GM10248 (cell line): ENCODE results near the gene PMEPA1.

Experiments used
- CTCF ChIA-PET: fragments of 300-600 bp; sonication (Branson Sonifier 250); formaldehyde crosslinking; extraction: SDS; loops from one replicate; lab custom pipeline; 2021; ENCODE audit warnings: antibody characterized with exemption; lab: Yijun Ruan, JAX
- POLR2A ChIA-PET: fragments of 350-650 bp; sonication (Branson Sonifier 250); formaldehyde crosslinking; extraction: SDS; loops from one replicate; lab custom pipeline; 2020; ENCODE audit warnings: antibody characterized with exemption; lab: Yijun Ruan, JAX
- DNase-seq: peaks from one replicate; pipeline ENCODE4 v3.0.0; 2012; ENCODE audit errors: extremely low spot score
- TF ChIP-seq, protein P1 (sequence below): IDR thresholded peaks from 2 replicates; pipeline ENCODE4 v1.5.1; 2012; ENCODE audit warnings: mild to moderate bottlenecking, low read depth; ENCODE audit errors: extremely low read depth, missing control alignments, control extremely low read depth

The PMEPA1 gene

DNA sequence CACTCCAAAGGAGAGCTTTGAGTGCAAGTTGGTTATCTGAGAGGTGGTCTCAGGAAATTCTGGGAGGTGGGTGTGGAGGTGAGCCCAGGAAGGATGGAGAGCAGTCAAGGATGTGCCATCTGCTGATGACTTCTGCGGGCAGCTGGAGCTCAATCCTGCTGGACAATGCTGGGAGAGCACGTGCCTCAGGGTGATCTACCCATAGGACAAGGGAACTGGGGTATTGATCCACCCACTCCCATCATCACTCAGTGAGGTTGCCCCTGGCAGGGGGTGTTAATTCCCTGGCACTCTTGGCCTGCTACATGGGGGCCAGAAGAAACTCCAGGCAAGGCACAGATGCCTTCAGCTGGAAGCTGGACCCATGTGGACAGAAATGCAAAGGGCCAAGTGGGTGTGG is 82.5 kb downstream of the PMEPA1 start:
- CTCF ChIA-PET = interaction anchor here (0.6 to 2.2 kb wide), 4 partner anchors 26 to 552 kb away, joined by 3 to 11 read pairs (median 4); no protein-coding TSS in a partner anchor
- POLR2A ChIA-PET = no interaction called here
- DNase-seq = no peak
- TF ChIP-seq, protein P1, sequence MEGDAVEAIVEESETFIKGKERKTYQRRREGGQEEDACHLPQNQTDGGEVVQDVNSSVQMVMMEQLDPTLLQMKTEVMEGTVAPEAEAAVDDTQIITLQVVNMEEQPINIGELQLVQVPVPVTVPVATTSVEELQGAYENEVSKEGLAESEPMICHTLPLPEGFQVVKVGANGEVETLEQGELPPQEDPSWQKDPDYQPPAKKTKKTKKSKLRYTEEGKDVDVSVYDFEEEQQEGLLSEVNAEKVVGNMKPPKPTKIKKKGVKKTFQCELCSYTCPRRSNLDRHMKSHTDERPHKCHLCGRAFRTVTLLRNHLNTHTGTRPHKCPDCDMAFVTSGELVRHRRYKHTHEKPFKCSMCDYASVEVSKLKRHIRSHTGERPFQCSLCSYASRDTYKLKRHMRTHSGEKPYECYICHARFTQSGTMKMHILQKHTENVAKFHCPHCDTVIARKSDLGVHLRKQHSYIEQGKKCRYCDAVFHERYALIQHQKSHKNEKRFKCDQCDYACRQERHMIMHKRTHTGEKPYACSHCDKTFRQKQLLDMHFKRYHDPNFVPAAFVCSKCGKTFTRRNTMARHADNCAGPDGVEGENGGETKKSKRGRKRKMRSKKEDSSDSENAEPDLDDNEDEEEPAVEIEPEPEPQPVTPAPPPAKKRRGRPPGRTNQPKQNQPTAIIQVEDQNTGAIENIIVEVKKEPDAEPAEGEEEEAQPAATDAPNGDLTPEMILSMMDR = no peak

DNA sequence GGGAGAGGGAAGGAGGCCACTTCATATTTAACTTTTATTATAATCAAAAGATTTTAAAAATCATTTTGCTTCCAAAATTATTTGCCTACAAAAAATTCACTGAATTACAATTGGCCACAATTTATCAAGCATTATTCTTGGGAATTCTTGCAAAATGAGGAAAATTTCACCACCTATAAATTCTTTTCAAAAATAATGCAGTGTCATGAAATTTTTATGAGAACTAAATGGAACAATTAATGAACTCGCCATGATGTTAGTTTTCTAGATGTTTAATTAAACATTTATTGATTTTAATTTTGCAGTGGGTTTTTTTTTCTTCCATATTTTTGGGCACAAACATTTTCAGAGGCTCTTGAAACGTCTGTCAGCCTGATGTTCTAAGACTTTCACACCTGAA is 83.8 kb downstream of the PMEPA1 start:
- TF ChIP-seq, protein P1 = no peak
- no peak for DNase-seq
- ChIA-PET POLR2A (no interaction called here), CTCF (interaction anchor here (2.2 kb wide), 1 partner anchor 29 kb away, joined by 11 read pairs; no protein-coding TSS in a partner anchor)

GRCh38 chr20:57625181-57625958 is 84.4 kb downstream of the PMEPA1 start:
- ChIA-PET CTCF (no interaction called here), POLR2A (no interaction called here)
- no peak for DNase-seq
- TF ChIP-seq, protein P1 = no peak

- TF ChIP-seq, protein P1 = no peak
- POLR2A ChIA-PET = no interaction called here
- no peak for DNase-seq
- CTCF ChIA-PET = interaction anchor here (1.3 to 1.5 kb wide), 2 partner anchors 24 to 30 kb away, joined by 3 to 4 read pairs; no protein-coding TSS in a partner anchor
Observed at GRCh38 chr20:57624124-57624523, 85.7 kb downstream of the PMEPA1 start.

- ChIA-PET CTCF (interaction anchor here (0.6 to 2.4 kb wide), 10 partner anchors 8 to 464 kb away, joined by 3 to 10 read pairs (median 3); no protein-coding TSS in a partner anchor), POLR2A (no interaction called here)
- TF ChIP-seq, protein P1 = peak; percentile 64
- peak; percentile 62 for DNase-seq
Observed at GRCh38 chr20:57622579-57623381, 87.0 kb downstream of the PMEPA1 start.

GRCh38 chr20:57622201-57622570 is 87.6 kb downstream of the PMEPA1 start:
- POLR2A ChIA-PET = no interaction called here
- no peak for DNase-seq
- CTCF ChIA-PET = interaction anchor here (0.9 to 2.4 kb wide), 7 partner anchors 9 to 465 kb away, joined by 3 to 10 read pairs (median 3); no protein-coding TSS in a partner anchor
- TF ChIP-seq, protein P1 = no peak
